Measurements from ENCODE around the gene DENND4C.
A peak's percentile ranks its signal among the peaks of the same experiment; 100 is the strongest.
"Not testable (repeated sequence)": the region's sequence is repeated elsewhere in the genome, so short reads cannot be mapped to it uniquely, and the experiment has no call there.

Gene DENND4C

GRCh38 chr9:19378164-19378563, 147.7 kb downstream of the DENND4C start:
- DNase-seq, result no peak

GRCh38 chr9:19378647-19379046, 148.2 kb downstream of the DENND4C start:
- DNase-seq, result no peak

- DNase-seq, result no peak
Measured at GRCh38 chr9:19379283-19379682, 148.8 kb downstream of the DENND4C start.

GRCh38 chr9:19379697-19380046, 149.2 kb downstream of the DENND4C start:
- no peak for DNase-seq

- DNase-seq, result no peak
Measured at GRCh38 chr9:19380826-19381075, 150.3 kb downstream of the DENND4C start.

GRCh38 chr9:19381656-19382055, 151.2 kb downstream of the DENND4C start:
- DNase-seq, result no peak

GRCh38 chr9:19385212-19385611, 154.7 kb downstream of the DENND4C start:
- not testable (repeated sequence) for DNase-seq

- DNase-seq, result no peak
Measured at GRCh38 chr9:19385786-19386501, 155.5 kb downstream of the DENND4C start.

GRCh38 chr9:19386502-19387044, 156.1 kb downstream of the DENND4C start:
- no peak for DNase-seq

GRCh38 chr9:19387317-19387716, 156.8 kb downstream of the DENND4C start:
- DNase-seq, result no peak

- DNase-seq, result not testable (repeated sequence)
Measured at GRCh38 chr9:19389539-19389938, 159.0 kb downstream of the DENND4C start.

GRCh38 chr9:19397845-19398244, 167.4 kb downstream of the DENND4C start:
- no peak for DNase-seq

- DNase-seq, result not testable (repeated sequence)
Measured at GRCh38 chr9:19403231-19403630, 172.7 kb downstream of the DENND4C start.

GRCh38 chr9:19404283-19405075, 174.0 kb downstream of the DENND4C start:
- DNase-seq, result no peak

- DNase-seq, result no peak
Measured at GRCh38 chr9:19405771-19406170, 175.3 kb downstream of the DENND4C start.

- DNase-seq, result no peak
Measured at GRCh38 chr9:19408316-19408692, 177.8 kb downstream of the DENND4C start.

GRCh38 chr9:19408693-19409400, 178.4 kb downstream of the DENND4C start, which contains the start of gene ACER2:
TSS of gene ACER2 (plus strand) at chr9:19409009. CDS start at chr9:19409085, 76 bp downstream.
- peak; percentile 92 for DNase-seq

- DNase-seq, result no peak
Measured at GRCh38 chr9:19409401-19410194, 179.1 kb downstream of the DENND4C start.

GRCh38 chr9:19410195-19410503, 179.7 kb downstream of the DENND4C start:
- DNase-seq, result no peak

GRCh38 chr9:19410594-19410993, 180.1 kb downstream of the DENND4C start:
- no peak for DNase-seq

- DNase-seq, result no peak
Measured at GRCh38 chr9:19411316-19411715, 180.8 kb downstream of the DENND4C start.

- not testable (repeated sequence) for DNase-seq
Measured at GRCh38 chr9:19413456-19413855, 183.0 kb downstream of the DENND4C start.

GRCh38 chr9:19416143-19416542, 185.7 kb downstream of the DENND4C start:
- no peak for DNase-seq

All from activated CD4-positive, CD25-positive, alpha-beta regulatory T cell treated with anti-CD3 and anti-CD28 coated beads, Interleukin-2, amount 50 U/mL, for 72 hours (primary cell).